SH-SY5Y (cell line): ENCODE data around the gene PAK1.

Source experiments
- GATA2 ChIP-seq: IDR thresholded peaks from 2 replicates; pipeline ENCODE4 v1.6.1; 2011; ENCODE audit warnings: mild to moderate bottlenecking, low read depth, low read length
- GATA3 ChIP-seq: IDR thresholded peaks from 2 replicates; pipeline ENCODE4 v1.6.1; 2011; ENCODE audit warnings: low read depth, mild to moderate bottlenecking, low read length, moderate library complexity

GRCh38 chr11:77510095-77510494, 36.2 kb upstream of the PAK1 start:
- no peak for TF ChIP-seq GATA2
- TF ChIP-seq GATA3, result no peak
